Measurements from ENCODE around the gene SPPL2B. TPM values are rescaled to one million over a fixed set of nuclear protein-coding genes. Genes with fewer than 3 reads are reported as not detected.

SPPL2B gene
- total and polyA plus RNA-seq, 9 of the 15 experiments (the other 6 are each of a cell fraction or from before 2014, with no cell fraction given), result 0.20 to 81.2 (median 15.1) TPM

DNA sequence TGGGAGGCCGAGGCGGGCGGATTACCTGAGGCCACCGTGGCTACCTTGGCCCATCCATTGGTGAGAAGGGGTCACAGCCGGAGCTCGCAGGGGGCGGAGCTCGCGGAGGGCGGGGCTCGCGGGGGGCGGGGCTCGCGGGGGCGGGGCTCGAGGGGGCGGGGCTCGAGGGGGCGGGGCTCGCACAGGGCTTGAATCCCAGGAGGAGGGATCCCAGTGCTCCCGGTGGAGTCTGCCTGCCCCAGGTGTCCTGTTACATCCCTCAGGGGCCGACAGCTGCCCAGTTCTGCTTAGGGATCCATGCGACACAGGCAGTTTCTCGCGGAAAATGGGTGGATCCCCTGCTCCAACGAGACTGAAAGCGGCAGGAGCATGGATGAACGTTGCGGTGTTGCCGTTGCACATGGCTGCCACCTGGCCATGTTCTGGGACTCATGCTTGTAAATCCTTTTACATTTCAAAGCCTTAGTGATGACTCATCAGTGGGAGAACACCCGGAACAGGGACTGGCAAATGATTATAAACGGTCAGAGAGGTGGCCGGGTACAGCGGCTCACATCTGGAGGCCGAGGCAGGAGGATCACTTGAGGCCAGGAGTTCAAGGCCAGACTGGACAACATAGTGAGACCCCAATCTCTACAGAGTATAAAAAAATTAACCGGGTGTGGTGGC, 56.7 kb downstream of the SPPL2B start (continued):
- TF ChIP-seq, protein P1, sequence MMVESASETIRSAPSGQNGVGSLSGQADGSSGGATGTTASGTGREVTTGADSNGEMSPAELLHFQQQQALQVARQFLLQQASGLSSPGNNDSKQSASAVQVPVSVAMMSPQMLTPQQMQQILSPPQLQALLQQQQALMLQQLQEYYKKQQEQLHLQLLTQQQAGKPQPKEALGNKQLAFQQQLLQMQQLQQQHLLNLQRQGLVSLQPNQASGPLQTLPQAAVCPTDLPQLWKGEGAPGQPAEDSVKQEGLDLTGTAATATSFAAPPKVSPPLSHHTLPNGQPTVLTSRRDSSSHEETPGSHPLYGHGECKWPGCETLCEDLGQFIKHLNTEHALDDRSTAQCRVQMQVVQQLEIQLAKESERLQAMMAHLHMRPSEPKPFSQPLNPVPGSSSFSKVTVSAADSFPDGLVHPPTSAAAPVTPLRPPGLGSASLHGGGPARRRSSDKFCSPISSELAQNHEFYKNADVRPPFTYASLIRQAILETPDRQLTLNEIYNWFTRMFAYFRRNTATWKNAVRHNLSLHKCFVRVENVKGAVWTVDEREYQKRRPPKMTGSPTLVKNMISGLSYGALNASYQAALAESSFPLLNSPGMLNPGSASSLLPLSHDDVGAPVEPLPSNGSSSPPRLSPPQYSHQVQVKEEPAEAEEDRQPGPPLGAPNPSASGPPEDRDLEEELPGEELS (CRISPR knock-in tag; IDR thresholded peaks at IDR 0.05; ENCODE audit: borderline replicate concordance), result no peak; the same call in 1 of the 2 replicates
- peak; percentile 73 for TF ChIP-seq SMARCA4 (IDR thresholded peaks at IDR 0.05)
- no peak for TF ChIP-seq POLR2H (tag; IDR thresholded peaks at IDR 0.05; ENCODE audit: low read depth)
- no peak for TF ChIP-seq TFAM (CRISPR knock-in tag; conservative IDR thresholded peaks at IDR 0.05)
- TF ChIP-seq FOXK2 (conservative IDR thresholded peaks at IDR 0.05 in 1 of 2, IDR thresholded peaks at IDR 0.05 in 1 of 2; ENCODE audit: low read depth in 2 of 2), result peak; percentile 79 to 80
- no peak for TF ChIP-seq ZBTB12 (CRISPR knock-in tag; IDR thresholded peaks at IDR 0.05)
- TF ChIP-seq BACH1 (tag; IDR thresholded peaks at IDR 0.05), result 0 out of 2 replicates have a peak, but pooled peaks have one; percentile 38
- no peak for TF ChIP-seq MEF2A (IDR thresholded peaks at IDR 0.05; ENCODE audit: control insufficient read depth, low read depth, low read length)
- no peak for TF ChIP-seq NCOA4 (IDR thresholded peaks at IDR 0.05; ENCODE audit: partially characterized antibody)
- no peak for TF ChIP-seq ZNF133 (CRISPR knock-in tag; IDR thresholded peaks at IDR 0.05)
- no peak for TF ChIP-seq RAD51 (IDR thresholded peaks at IDR 0.05; ENCODE audit: borderline replicate concordance, low read depth)
- TF ChIP-seq ZBTB8A (IDR thresholded peaks at IDR 0.05; ENCODE audit: partially characterized antibody), result no peak
- TF ChIP-seq FOXK1 (CRISPR knock-in tag; IDR thresholded peaks at IDR 0.05; ENCODE audit: borderline replicate concordance), result peak; percentile 76; the same call in 1 of the 2 replicates
- TF ChIP-seq EHMT2 (IDR thresholded peaks at IDR 0.05), result peak; percentile 34; the same call in 1 of the 2 replicates
- TF ChIP-seq GATAD2A (IDR thresholded peaks at IDR 0.05), result no peak
- TF ChIP-seq RBM15 (IDR thresholded peaks at IDR 0.05; ENCODE audit: insufficient read depth, low read length), result no peak
- TF ChIP-seq DACH1 (IDR thresholded peaks at IDR 0.05; ENCODE audit: partially characterized antibody), result no peak
- TF ChIP-seq, protein P2, sequence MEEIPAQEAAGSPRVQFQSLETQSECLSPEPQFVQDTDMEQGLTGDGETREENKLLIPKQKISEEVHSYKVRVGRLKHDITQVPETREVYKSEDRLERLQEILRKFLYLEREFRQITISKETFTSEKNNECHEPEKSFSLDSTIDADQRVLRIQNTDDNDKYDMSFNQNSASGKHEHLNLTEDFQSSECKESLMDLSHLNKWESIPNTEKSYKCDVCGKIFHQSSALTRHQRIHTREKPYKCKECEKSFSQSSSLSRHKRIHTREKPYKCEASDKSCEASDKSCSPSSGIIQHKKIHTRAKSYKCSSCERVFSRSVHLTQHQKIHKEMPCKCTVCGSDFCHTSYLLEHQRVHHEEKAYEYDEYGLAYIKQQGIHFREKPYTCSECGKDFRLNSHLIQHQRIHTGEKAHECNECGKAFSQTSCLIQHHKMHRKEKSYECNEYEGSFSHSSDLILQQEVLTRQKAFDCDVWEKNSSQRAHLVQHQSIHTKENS (CRISPR knock-in tag; IDR thresholded peaks at IDR 0.05), result no peak
- TF ChIP-seq KAT8 (IDR thresholded peaks at IDR 0.05; ENCODE audit: low read depth), result no peak
- no peak for TF ChIP-seq PURB (CRISPR knock-in tag; IDR thresholded peaks at IDR 0.05; ENCODE audit: low read depth)
- peak; percentile 88 for TF ChIP-seq ZBTB33 (CRISPR knock-in tag; IDR thresholded peaks at IDR 0.05)
- no peak for TF ChIP-seq HNRNPH1 (optimal IDR thresholded peaks at IDR 0.05; ENCODE audit: low read depth, low read length)
- no peak for TF ChIP-seq SIN3B (IDR thresholded peaks at IDR 0.05; ENCODE audit: low read depth)

All from K562 (cell line).